OCI-LY1 (cell line): ENCODE results near the gene OR6Q1.

ENCODE experiments used
- H2AFZ ChIP-seq: fragments of 200-600 bp; sonication (generic), shearing (Covaris generic); 2 replicates; pipeline ENCODE4 v1.6.0; 2014; ENCODE audit warnings: antibody characterized with exemption, mild to moderate bottlenecking, low read length
- H3F3A ChIP-seq: fragments of 200-600 bp; sonication (generic), shearing (Covaris generic); 2 replicates; pipeline ENCODE4 v1.6.0; 2014; ENCODE audit warnings: mild to moderate bottlenecking, antibody characterized with exemption, low read length, moderate library complexity; ENCODE audit not compliant: insufficient read depth
- H3K27ac ChIP-seq: fragments of 200-600 bp; sonication (generic); 2 replicates; pipeline ENCODE4 v1.5.1; 2014; ENCODE audit warnings: low read length, mixed run types, mild to moderate bottlenecking, low read depth; ENCODE audit not compliant: poor library complexity, severe bottlenecking
- H3K27me3 ChIP-seq: fragments of 200-600 bp; sonication (generic); 2 replicates; pipeline ENCODE4 v1.6.0; 2014; ENCODE audit warnings: antibody characterized with exemption, mild to moderate bottlenecking, low read length, moderate library complexity; ENCODE audit not compliant: insufficient read depth
- H3K36me3 ChIP-seq: fragments of 200-600 bp; sonication (generic); 2 replicates; pipeline ENCODE4 v1.6.1; 2014; ENCODE audit warnings: mild to moderate bottlenecking, antibody characterized with exemption, low read length, moderate library complexity, mixed read lengths; ENCODE audit not compliant: insufficient read depth
- H3K4me1 ChIP-seq: fragments of 200-600 bp; sonication (generic); 2 replicates; pipeline ENCODE4 v1.5.1; 2014; ENCODE audit warnings: mild to moderate bottlenecking, low read length, moderate library complexity; ENCODE audit not compliant: insufficient read depth, severe bottlenecking
- H3K4me2 ChIP-seq: fragments of 200-600 bp; sonication (generic), shearing (Covaris generic); 2 replicates; pipeline ENCODE4 v1.6.1; 2014; ENCODE audit warnings: low read length
- H3K4me3 ChIP-seq: fragments of 200-600 bp; sonication (generic); 2 replicates; pipeline ENCODE4 v1.5.1; 2014; ENCODE audit warnings: low read length, low read depth, mild to moderate bottlenecking, mixed read lengths; ENCODE audit not compliant: poor library complexity, severe bottlenecking
- H3K79me2 ChIP-seq: fragments of 200-600 bp; shearing (Covaris generic); 2 replicates; pipeline ENCODE4 v1.6.1; 2016; ENCODE audit warnings: mixed run types, low read length, mixed read lengths; ENCODE audit not compliant: insufficient read depth
- H3K9ac ChIP-seq: fragments of 200-600 bp; sonication (generic), shearing (Covaris generic); 2 replicates; pipeline ENCODE4 v1.6.1; 2014; ENCODE audit warnings: mild to moderate bottlenecking, low read length, mixed read lengths
- H3K9me2 ChIP-seq: fragments of 200-600 bp; sonication (generic), shearing (Covaris generic); 2 replicates; pipeline ENCODE4 v1.6.1; 2014; ENCODE audit warnings: low read depth, mild to moderate bottlenecking, low read length, mixed read lengths
- H3K9me3 ChIP-seq: fragments of 200-600 bp; shearing (Covaris generic); 2 replicates; pipeline ENCODE4 v1.6.1; 2014; ENCODE audit warnings: low read length, mixed read lengths
- H4K20me1 ChIP-seq: fragments of 200-600 bp; sonication (generic), shearing (Covaris generic); 2 replicates; pipeline ENCODE4 v1.6.0; 2016; ENCODE audit warnings: mild to moderate bottlenecking, low read length; ENCODE audit not compliant: insufficient read depth
- EZH2 ChIP-seq: fragments of 200-600 bp; sonication (generic), shearing (Covaris generic); IDR thresholded peaks from 2 replicates; pipeline ENCODE4 v1.8.0; 2017; ENCODE audit warnings: borderline replicate concordance, mixed run types, mild to moderate bottlenecking, antibody characterized with exemption, low read length, moderate library complexity, mixed read lengths
- TF ChIP-seq, protein P1 (sequence below): fragments of 200-600 bp; sonication (generic), shearing (Covaris generic); IDR thresholded peaks from 2 replicates; pipeline ENCODE4 v1.5.1; 2017; ENCODE audit warnings: mild to moderate bottlenecking, antibody characterized with exemption, low read length, moderate library complexity, mixed read lengths

Gene OR6Q1

DNA sequence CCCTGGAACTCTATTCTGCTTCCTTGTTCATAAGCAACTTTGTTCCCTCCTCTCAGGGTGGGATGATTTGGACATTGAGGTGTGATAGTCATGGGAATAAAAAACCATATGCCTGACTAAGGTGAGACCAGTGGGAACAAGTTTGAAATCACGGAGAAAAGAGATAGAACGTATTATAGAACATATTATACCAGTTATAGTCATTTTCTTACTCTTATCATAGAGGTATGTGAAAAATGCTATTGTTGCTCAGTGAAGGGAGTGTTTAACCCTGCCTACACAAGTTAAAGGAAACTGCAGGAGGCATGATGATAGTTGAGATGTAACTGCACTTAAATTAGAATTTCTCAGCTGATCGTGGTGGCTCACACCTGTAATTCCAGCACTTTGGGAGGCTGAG is 15.5 kb downstream of the OR6Q1 start:
- H3K36me3 ChIP-seq, result no peaks in the 10 kb centered on the region
- no peaks in the 10 kb centered on the region for H3K9me2 ChIP-seq
- no peaks in the 10 kb centered on the region for H3F3A ChIP-seq
- no peaks in the 10 kb centered on the region for H3K4me1 ChIP-seq
- H3K4me2 ChIP-seq, result no peak overlapping the region
- no peaks in the 10 kb centered on the region for H3K27me3 ChIP-seq
- no peaks in the 10 kb centered on the region for H3K9me3 ChIP-seq
- H3K79me2 ChIP-seq, result no peaks in the 10 kb centered on the region
- H2AFZ ChIP-seq, result no peak overlapping the region
- no peaks in the 10 kb centered on the region for H4K20me1 ChIP-seq
- H3K4me3 ChIP-seq, result no peak overlapping the region
- no peak overlapping the region for H3K27ac ChIP-seq
- H3K9ac ChIP-seq, result no peak overlapping the region
- TF ChIP-seq, protein P1, sequence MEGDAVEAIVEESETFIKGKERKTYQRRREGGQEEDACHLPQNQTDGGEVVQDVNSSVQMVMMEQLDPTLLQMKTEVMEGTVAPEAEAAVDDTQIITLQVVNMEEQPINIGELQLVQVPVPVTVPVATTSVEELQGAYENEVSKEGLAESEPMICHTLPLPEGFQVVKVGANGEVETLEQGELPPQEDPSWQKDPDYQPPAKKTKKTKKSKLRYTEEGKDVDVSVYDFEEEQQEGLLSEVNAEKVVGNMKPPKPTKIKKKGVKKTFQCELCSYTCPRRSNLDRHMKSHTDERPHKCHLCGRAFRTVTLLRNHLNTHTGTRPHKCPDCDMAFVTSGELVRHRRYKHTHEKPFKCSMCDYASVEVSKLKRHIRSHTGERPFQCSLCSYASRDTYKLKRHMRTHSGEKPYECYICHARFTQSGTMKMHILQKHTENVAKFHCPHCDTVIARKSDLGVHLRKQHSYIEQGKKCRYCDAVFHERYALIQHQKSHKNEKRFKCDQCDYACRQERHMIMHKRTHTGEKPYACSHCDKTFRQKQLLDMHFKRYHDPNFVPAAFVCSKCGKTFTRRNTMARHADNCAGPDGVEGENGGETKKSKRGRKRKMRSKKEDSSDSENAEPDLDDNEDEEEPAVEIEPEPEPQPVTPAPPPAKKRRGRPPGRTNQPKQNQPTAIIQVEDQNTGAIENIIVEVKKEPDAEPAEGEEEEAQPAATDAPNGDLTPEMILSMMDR, result no peak
- TF ChIP-seq EZH2, result no peak

DNA sequence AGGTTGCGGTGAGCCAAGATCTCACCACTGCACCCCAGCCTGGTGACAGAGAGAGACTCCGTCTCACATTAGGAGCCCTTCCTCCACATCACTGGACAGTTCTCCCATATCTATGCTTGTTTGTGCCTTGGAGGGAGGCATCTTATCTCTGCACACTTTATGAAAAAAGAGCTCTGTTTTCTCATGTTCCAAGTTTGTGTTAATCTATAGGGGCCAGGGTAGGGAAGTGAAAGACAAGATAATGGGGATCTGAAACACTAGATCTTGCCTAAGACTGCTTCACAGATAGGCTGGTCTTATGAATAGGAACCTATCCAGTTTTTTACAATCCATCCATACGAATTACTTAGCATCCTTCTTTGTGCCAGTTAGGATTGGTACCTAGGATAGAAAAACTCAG is 17.1 kb downstream of the OR6Q1 start:
- no peaks in the 10 kb centered on the region for H3K27me3 ChIP-seq
- no peak overlapping the region for H3K4me2 ChIP-seq
- H3K4me3 ChIP-seq, result no peak overlapping the region
- H3F3A ChIP-seq, result no peaks in the 10 kb centered on the region
- no peaks in the 10 kb centered on the region for H3K9me2 ChIP-seq
- no peaks in the 10 kb centered on the region for H3K79me2 ChIP-seq
- H3K36me3 ChIP-seq, result no peaks in the 10 kb centered on the region
- no peak for TF ChIP-seq EZH2
- TF ChIP-seq, protein P1, result no peak
- no peak overlapping the region for H3K27ac ChIP-seq
- H3K4me1 ChIP-seq, result no peaks in the 10 kb centered on the region
- H3K9me3 ChIP-seq, result no peaks in the 10 kb centered on the region
- H3K9ac ChIP-seq, result no peak overlapping the region
- H4K20me1 ChIP-seq, result no peaks in the 10 kb centered on the region
- no peak overlapping the region for H2AFZ ChIP-seq

DNA sequence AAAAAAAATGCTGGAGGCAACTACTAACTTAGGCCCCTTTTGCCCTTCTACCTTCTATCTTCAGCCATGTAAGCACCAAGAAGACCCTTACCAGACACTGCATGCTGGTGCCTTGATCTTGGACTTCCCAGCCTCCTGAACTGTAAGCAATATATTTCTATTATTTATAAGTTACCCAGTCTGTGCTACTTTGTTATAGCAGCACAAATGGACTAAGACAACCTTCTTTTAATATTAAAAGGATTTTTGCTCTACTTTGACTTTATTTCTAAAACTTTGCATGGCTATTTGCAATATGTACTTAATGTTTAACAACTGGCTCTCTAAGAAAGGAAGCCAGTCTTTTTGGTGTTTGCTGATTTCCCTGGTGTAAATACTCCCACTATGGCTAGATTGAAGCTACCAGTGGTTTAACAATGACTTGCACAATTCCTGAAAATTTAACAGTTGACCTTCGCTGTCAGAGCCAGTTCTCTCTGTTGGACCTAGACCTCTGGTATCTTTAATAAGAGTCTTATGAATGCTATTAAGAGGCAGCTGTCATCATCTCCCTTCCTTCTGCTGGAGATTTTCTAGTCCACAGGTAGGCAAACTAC is 25.2 kb downstream of the OR6Q1 start:
- H3K4me2 ChIP-seq, result no peak overlapping the region
- H3K36me3 ChIP-seq, result no peaks in the 10 kb centered on the region
- no peak overlapping the region for H3K9ac ChIP-seq
- H3K79me2 ChIP-seq, result no peaks in the 10 kb centered on the region
- TF ChIP-seq EZH2, result no peak
- TF ChIP-seq, protein P1, result no peak
- no peaks in the 10 kb centered on the region for H3K9me2 ChIP-seq
- no peaks in the 10 kb centered on the region for H3K27me3 ChIP-seq
- no peak overlapping the region for H3K4me3 ChIP-seq
- no peaks in the 10 kb centered on the region for H4K20me1 ChIP-seq
- no peaks in the 10 kb centered on the region for H3F3A ChIP-seq
- no peak overlapping the region for H3K27ac ChIP-seq
- H2AFZ ChIP-seq, result no peak overlapping the region
- no peaks in the 10 kb centered on the region for H3K4me1 ChIP-seq
- H3K9me3 ChIP-seq, result no peaks in the 10 kb centered on the region
